Spinal cord (tissue), 10 donors: ENCODE results near the gene STK32B. TPM values are rescaled to one million over a fixed set of nuclear protein-coding genes. Genes with fewer than 3 reads are reported as not detected.

Experiments
- DNase-seq, 6 donors: peaks; one replicate each; pipeline versions ENCODE4 v3.0.0 to v3.0.0-alpha.2; 2013 to 2015; ENCODE audit warnings: low spot score in 6 of 6, low read depth in 4 of 6
- H3K27ac ChIP-seq: one replicate; pipeline ENCODE4 v1.5.1; 2013; ENCODE audit warnings: low read depth, low read length, control low read depth
- H3K27me3 ChIP-seq: one replicate; pipeline ENCODE4 v1.6.1; 2013; ENCODE audit warnings: low read length; ENCODE audit not compliant: control insufficient read depth, insufficient read depth
- H3K36me3 ChIP-seq: one replicate; pipeline ENCODE4 v1.6.1; 2013; ENCODE audit warnings: low read length; ENCODE audit not compliant: control insufficient read depth, insufficient read depth
- H3K4me1 ChIP-seq: one replicate; pipeline ENCODE4 v1.6.1; 2013; ENCODE audit warnings: low read length; ENCODE audit not compliant: control insufficient read depth, insufficient read depth
- H3K4me3 ChIP-seq: one replicate; pipeline ENCODE4 v1.5.1; 2013; ENCODE audit warnings: low read depth, low read length, control low read depth
- H3K9me3 ChIP-seq: one replicate; pipeline ENCODE4 v1.6.1; 2013; ENCODE audit warnings: low read length; ENCODE audit not compliant: control insufficient read depth, insufficient read depth
- WGBS: methylation state at CpG from one replicate; pipeline ENCODE4 v1.1.5; 2013; ENCODE audit warnings: missing lambda C conversion rate; ENCODE audit not compliant: insufficient coverage; 5-methylcytosine and 5-hydroxymethylcytosine counted together
- polyA plus RNA-seq, 2 donors: library from polyadenylated mRNA; unstranded; fragments of 120-200 nt; gene quantifications; one replicate each; pipeline ENCODE4 v1.2.1, GENCODE V29; 2013; ENCODE audit not compliant: insufficient read length in 2 of 2
- total RNA-seq, 2 donors: library from RNA; depleted of rRNA in 1 of 2; stranded (reverse); fragments of 120-200 nt in 1 of 2; fragments of >200 nt in 1 of 2; gene quantifications; one replicate each; pipeline versions ENCODE4 v1.2.3 to v1.2.4, GENCODE V29; 2013 to 2014
- donor health status: healthy.

The STK32B gene
- total and polyA plus RNA-seq, 4 donors, result 7.0 to 25.6 (median 19.0) TPM

- Histone ChIP-seq H3K9me3 (no peaks in the 10 kb centered on the region), H3K27me3 (no peaks in the 10 kb centered on the region), H3K36me3 (no peaks in the 10 kb centered on the region), H3K4me1 (peaks cover 3% of the 10 kb centered on the region), H3K4me3 (no peak overlapping the region), H3K27ac (no peak overlapping the region)
- DNase-seq, result no peak
- 67% methylated on average over 3 of the region's 5 CpGs for WGBS
Observed at GRCh38 chr4:5126231-5126630, 75.0 kb downstream of the STK32B start.

DNA sequence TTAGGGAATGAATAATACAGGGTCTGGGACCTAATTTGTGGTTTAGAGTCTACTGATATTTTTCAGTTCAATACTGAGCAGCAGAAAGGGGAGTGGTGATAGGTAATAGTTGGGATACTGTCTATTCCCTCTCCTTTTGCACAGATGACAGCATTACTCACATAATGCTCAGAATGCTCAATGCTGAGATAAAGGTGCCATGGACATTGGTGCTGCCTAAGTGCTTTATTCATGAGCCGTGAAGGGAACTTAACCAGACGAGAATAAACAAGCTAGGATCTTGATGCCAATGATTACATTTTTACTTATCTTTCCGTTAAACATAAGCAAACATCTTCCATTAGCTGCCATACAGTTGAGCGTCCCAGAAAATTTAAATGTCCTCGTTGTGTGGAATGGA lies 75.6 kb downstream of the STK32B start:
- no peaks in the 10 kb centered on the region for H3K27me3 ChIP-seq
- no peaks in the 10 kb centered on the region for H3K9me3 ChIP-seq
- no CpG with 5 or more reads among the region's 5 CpGs for WGBS
- H3K36me3 ChIP-seq, result no peaks in the 10 kb centered on the region
- peaks cover 3% of the 10 kb centered on the region for H3K4me1 ChIP-seq
- no peak overlapping the region for H3K4me3 ChIP-seq
- no peak for DNase-seq
- no peak overlapping the region for H3K27ac ChIP-seq

DNA sequence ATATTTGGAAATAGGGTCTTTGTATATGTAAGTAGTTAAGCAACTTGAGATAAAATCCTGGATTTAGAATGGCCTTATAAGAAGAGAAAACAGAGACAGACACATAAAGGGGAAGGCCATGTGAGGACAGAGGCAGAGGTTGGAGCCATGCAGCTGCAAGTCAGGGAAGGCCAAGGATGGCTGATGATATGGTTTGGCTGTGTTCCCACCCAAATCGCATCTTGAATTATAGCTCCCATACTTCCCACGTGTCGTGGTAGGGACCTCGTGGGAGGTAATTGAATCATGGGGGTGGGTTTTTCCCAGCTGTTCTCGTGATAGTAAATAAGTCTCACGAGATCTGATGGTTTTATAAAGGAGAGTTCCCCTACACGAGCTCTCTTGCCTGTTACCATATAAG lies 76.3 kb downstream of the STK32B start:
- Histone ChIP-seq H3K4me1 (peaks cover 3% of the 10 kb centered on the region), H3K27ac (no peak overlapping the region), H3K27me3 (no peaks in the 10 kb centered on the region), H3K4me3 (no peak overlapping the region), H3K36me3 (no peaks in the 10 kb centered on the region), H3K9me3 (no peaks in the 10 kb centered on the region)
- DNase-seq, result no peak
- WGBS, result no CpG with 5 or more reads among the region's 7 CpGs

DNA sequence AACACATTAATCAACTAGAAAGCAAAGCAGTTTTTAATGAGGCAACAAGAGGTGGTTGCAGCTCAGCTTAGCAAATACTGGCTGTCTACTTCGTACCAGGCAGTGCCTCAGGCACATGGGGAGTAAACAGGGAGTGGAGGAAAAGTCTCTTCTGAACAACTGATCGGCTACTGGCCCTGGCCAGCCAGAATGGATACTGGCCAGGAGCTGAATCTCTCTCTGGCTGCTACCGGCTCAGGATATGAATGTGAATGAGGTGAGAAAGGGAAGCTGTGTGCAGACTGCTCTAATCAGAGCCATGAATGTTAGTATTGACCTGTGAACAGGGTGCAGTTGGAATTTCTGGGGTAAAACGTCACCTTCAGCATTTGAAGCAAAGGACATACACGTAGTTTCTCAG lies 77.3 kb downstream of the STK32B start:
- no peaks in the 10 kb centered on the region for H3K27me3 ChIP-seq
- H3K9me3 ChIP-seq, result no peaks in the 10 kb centered on the region
- no peaks in the 10 kb centered on the region for H3K36me3 ChIP-seq
- no peak for DNase-seq
- WGBS, result 57% methylated on average over 4 of the region's 5 CpGs
- H3K4me3 ChIP-seq, result no peak overlapping the region
- no peak overlapping the region for H3K27ac ChIP-seq
- H3K4me1 ChIP-seq, result peaks cover 3% of the 10 kb centered on the region

DNA sequence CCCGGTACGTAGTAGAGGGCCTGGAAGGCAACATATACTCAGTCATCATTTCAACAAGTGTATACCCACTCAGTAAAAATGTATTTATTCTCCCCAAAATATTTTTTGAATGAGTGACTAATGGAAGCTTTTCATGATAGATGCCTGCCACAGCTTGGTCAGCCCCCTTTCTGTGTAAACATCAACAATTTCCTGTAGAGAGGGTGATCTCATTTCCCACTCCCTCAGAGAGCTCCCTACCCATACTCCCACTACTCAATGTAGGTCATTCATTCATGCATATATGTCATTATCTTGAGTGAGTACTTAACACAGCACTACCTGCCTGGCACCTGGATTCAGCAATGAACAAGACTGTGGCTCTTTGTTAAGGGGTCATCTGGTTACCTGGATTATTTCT lies 81.9 kb downstream of the STK32B start:
- H3K27ac ChIP-seq, result no peak overlapping the region
- DNase-seq, result no peak
- no peak overlapping the region for H3K4me3 ChIP-seq
- WGBS, result no CpG with 5 or more reads among the region's 2 CpGs
- no peaks in the 10 kb centered on the region for H3K4me1 ChIP-seq
- no peaks in the 10 kb centered on the region for H3K36me3 ChIP-seq
- no peaks in the 10 kb centered on the region for H3K27me3 ChIP-seq
- H3K9me3 ChIP-seq, result no peaks in the 10 kb centered on the region

DNA sequence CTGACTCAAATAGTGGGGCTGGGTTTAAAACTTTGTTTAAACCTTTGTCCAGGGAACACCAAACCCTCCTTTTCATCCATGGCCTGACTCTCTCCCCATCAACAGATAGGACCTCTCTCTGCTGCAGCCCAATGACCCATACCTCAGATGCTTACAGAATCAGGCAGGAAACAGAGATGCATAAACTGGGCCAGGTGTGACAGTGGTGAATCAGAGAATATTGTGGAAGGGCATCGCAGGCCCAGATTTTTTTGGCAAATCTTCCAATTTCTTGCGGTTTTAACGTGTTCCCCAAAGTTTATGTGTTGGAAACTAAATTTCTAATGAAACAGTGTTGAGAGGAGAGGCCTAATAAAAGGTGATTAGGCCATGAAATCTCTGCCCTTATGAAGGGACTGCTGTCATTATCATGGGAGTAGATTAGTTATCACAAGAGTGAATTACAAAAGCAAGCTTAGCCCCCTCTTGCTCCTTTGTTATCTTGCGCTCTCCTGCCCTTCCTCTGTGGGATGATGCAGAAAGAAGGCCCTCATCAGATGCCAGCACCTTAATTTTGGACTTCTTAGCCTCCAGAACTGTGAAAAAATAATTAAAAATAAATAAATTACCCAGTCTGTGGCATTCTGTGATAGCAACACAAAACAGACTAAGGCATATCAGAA lies 82.8 kb downstream of the STK32B start:
- WGBS, result 65% methylated on average over 3 of the region's 4 CpGs
- DNase-seq, result no peak

DNA sequence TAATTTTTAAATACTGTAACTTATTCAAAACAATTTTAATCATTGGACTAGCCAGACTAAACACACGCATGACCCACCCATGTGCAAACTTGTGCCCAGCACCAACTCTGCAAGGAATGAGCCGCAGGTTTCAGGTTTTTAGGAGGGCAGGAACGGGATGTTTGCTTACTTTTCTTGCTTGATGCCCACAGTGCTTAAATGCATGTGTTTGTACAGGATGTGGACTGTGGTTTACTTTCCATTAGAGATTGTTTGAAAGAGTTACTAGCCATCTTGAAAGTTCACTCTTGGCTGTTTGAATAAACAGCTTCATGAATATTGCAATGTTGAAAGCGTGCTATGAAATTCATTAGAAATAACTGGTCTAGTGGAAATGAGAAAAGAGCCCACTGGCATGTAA lies 83.3 kb downstream of the STK32B start:
- Histone ChIP-seq H3K36me3 (no peaks in the 10 kb centered on the region), H3K4me1 (no peaks in the 10 kb centered on the region), H3K27ac (no peak overlapping the region), H3K9me3 (no peaks in the 10 kb centered on the region), H3K4me3 (no peak overlapping the region), H3K27me3 (no peaks in the 10 kb centered on the region)
- WGBS, result 100% methylated on average over 1 of the region's 4 CpGs
- no peak for DNase-seq

More for the DNA sequence above, 82.8 kb downstream of the STK32B start:
- Histone ChIP-seq H3K4me1 (no peaks in the 10 kb centered on the region), H3K4me3 (no peak overlapping the region), H3K9me3 (no peaks in the 10 kb centered on the region), H3K27ac (no peak overlapping the region), H3K27me3 (no peaks in the 10 kb centered on the region), H3K36me3 (no peaks in the 10 kb centered on the region)

DNA sequence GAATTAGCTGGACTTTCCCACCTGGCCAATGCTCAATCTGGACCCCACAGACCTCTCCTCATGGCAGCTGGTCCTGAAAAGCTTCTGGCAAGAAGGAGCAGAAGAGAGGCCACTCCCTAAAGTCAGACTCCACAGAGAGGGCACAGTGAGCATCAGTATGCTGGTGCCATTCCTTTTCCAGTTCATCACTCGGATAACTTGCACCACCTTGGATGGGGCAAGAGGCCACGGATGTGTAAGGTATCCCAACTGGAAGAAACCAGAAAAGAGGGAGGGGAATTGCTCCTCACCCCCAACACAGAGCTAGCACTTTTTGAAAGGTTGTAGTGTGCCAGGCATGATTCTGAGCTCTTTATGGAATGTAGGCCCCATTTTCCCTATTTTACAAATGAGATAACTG lies 85.9 kb downstream of the STK32B start:
- Histone ChIP-seq H3K9me3 (no peaks in the 10 kb centered on the region), H3K36me3 (no peaks in the 10 kb centered on the region), H3K4me1 (no peaks in the 10 kb centered on the region), H3K4me3 (no peak overlapping the region), H3K27me3 (no peaks in the 10 kb centered on the region), H3K27ac (no peak overlapping the region)
- WGBS, result 100% methylated on average over 2 of the region's 2 CpGs
- no peak for DNase-seq

- Histone ChIP-seq H3K27me3 (no peaks in the 10 kb centered on the region), H3K9me3 (no peaks in the 10 kb centered on the region), H3K4me3 (no peak overlapping the region), H3K36me3 (no peaks in the 10 kb centered on the region), H3K27ac (no peak overlapping the region), H3K4me1 (no peaks in the 10 kb centered on the region)
- peak in 1 of 6 donors; percentile 32 for DNase-seq
- WGBS, result 83% methylated on average over 2 of the region's 9 CpGs
Observed at GRCh38 chr4:5137927-5138326, 86.6 kb downstream of the STK32B start.

DNA sequence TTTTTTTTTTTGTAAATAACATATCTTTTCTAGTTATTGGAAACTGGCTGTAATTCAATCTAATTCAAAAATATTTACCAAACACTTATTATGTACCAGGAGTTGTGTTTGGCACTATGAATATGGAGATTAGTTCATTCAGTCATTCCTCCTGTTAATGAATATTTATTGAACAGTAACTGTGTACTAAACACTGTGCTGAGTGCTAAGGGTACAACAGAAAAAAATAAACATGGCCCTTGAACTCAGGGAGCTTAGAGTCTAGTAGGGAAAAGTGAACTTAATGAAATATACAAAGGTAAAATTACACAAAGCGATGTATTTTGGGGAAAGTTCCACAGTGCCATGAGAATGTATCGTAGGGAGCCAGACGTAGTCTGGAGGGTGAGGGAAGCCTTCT lies 87.1 kb downstream of the STK32B start:
- Histone ChIP-seq H3K27ac (no peak overlapping the region), H3K27me3 (no peaks in the 10 kb centered on the region), H3K36me3 (no peaks in the 10 kb centered on the region), H3K4me3 (no peak overlapping the region), H3K4me1 (no peaks in the 10 kb centered on the region), H3K9me3 (no peaks in the 10 kb centered on the region)
- WGBS, result 99% methylated on average over 3 of the region's 3 CpGs
- DNase-seq, result no peak
